PC-9 (cell line): ENCODE data around the gene LRRC43.

Source experiments
- CTCF ChIP-seq: fragments of 200-600 bp; sonication (generic); conservative IDR thresholded peaks from 2 replicates; pipeline ENCODE4 v1.6.1; 2017; ENCODE audit warnings: mixed run types, antibody characterized with exemption, mild to moderate bottlenecking, moderate library complexity
- EZH2 ChIP-seq: fragments of 200-600 bp; sonication (generic); IDR thresholded peaks from 2 replicates; pipeline ENCODE4 v1.8.0; 2017; ENCODE audit warnings: antibody characterized with exemption, low read depth

DNA sequence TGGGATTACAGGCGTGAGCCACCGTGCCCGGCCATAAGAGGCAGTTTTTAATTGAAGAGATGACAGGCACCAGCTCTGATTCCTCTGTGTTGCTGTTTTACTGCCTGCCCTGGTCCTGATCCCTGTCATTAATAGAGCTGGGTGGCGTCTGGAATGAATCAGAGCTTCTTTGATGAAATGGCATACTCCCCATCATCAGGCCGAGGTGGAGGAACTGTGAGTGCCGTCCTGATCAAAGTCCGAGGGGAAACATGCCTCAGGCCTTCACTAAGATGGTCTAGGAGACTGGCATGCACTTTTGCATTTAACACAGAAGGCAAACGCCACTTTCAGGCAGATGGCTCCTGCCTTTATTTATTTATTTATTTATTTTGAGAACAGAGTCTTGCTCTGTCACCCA lies 43.0 kb upstream of the LRRC43 start:
- TF ChIP-seq CTCF, result no peak
- no peak for TF ChIP-seq EZH2
